ENCODE measurements around the gene DHRSX. TPM values are rescaled to one million over a fixed set of nuclear protein-coding genes. Genes with fewer than 3 reads are reported as not detected.
"Not testable (repeated sequence)": the region's sequence is repeated elsewhere in the genome, so short reads cannot be mapped to it uniquely, and the experiment has no call there.

The DHRSX gene
- total and polyA plus RNA-seq, 7 donors = 12.5 to 25.2 (median 16.1) TPM

DNA sequence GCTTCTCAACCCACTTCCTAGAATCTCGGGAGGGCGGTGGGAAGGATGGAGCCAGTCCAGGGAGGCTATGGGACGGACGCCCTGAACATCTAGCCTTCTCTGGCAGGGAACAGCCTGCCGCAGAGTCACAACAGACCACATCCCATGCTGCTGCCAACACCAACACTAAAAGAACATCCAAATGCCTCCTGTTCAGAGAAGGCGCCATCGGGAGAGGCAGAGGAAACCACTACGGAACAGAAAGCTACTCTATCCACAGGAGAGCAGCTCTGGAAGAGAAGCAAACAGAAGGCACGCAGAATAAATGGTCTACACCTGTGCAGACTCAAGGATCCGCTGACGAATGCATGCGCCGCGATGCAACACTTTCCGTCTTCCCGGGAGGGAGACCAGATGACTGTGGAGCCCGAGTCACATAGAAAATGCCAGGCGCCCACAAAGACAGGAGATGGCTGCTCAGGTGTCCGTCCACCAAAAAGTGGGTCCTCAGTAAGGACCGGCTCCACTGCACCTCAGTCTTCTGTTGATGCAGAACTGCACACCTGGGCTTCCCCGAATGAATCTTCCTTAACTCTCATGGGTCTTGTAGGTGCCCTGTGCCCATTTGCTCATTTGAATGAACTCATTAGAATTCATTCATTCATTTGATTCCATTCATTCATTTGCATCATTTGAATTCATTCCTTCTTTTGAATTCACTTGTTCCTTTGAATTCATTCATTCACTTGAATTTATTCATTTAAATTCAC, 217.5 kb downstream of the DHRSX start:
- no peak overlapping the region for H3K27ac ChIP-seq
- no peaks in the 10 kb centered on the region for H3K27me3 ChIP-seq
- no peaks in the 10 kb centered on the region for H3K9me3 ChIP-seq
- no peak for DNase-seq
- 95 to 96% methylated on average over 21 of the region's 21 CpGs for WGBS, 2 donors
- H3K36me3 ChIP-seq = no peaks in the 10 kb centered on the region
- TF ChIP-seq, protein P1, sequence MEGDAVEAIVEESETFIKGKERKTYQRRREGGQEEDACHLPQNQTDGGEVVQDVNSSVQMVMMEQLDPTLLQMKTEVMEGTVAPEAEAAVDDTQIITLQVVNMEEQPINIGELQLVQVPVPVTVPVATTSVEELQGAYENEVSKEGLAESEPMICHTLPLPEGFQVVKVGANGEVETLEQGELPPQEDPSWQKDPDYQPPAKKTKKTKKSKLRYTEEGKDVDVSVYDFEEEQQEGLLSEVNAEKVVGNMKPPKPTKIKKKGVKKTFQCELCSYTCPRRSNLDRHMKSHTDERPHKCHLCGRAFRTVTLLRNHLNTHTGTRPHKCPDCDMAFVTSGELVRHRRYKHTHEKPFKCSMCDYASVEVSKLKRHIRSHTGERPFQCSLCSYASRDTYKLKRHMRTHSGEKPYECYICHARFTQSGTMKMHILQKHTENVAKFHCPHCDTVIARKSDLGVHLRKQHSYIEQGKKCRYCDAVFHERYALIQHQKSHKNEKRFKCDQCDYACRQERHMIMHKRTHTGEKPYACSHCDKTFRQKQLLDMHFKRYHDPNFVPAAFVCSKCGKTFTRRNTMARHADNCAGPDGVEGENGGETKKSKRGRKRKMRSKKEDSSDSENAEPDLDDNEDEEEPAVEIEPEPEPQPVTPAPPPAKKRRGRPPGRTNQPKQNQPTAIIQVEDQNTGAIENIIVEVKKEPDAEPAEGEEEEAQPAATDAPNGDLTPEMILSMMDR (IDR thresholded peaks at IDR 0.05) = no peak
- no peak for TF ChIP-seq POLR2A (IDR thresholded peaks at IDR 0.05)
- TF ChIP-seq EP300 (IDR thresholded peaks at IDR 0.05) = no peak
- no peak for TF ChIP-seq POLR2AphosphoS5 (IDR thresholded peaks at IDR 0.05)
- intact Hi-C loops (cut with DNase I) = no loop called here
- no peaks in the 10 kb centered on the region for H3K4me1 ChIP-seq
- H3K4me3 ChIP-seq = no peak overlapping the region

GRCh38 chrX:2282490-2283090, 218.2 kb downstream of the DHRSX start:
- H3K27ac ChIP-seq = no peak overlapping the region
- no peak overlapping the region for H3K4me3 ChIP-seq
- intact Hi-C loops (cut with DNase I) = no loop called here
- whole genome bisulfite sequencing, 2 donors = 88 to 91% methylated on average over 4 of the region's 5 CpGs
- no peaks in the 10 kb centered on the region for H3K4me1 ChIP-seq
- H3K9me3 ChIP-seq = no peaks in the 10 kb centered on the region
- no peaks in the 10 kb centered on the region for H3K36me3 ChIP-seq
- no peak for TF ChIP-seq POLR2A (IDR thresholded peaks at IDR 0.05)
- no peak for TF ChIP-seq POLR2AphosphoS5 (IDR thresholded peaks at IDR 0.05)
- TF ChIP-seq, protein P1 (IDR thresholded peaks at IDR 0.05) = no peak
- TF ChIP-seq EP300 (IDR thresholded peaks at IDR 0.05) = no peak
- no peak for DNase-seq
- no peaks in the 10 kb centered on the region for H3K27me3 ChIP-seq

DNA sequence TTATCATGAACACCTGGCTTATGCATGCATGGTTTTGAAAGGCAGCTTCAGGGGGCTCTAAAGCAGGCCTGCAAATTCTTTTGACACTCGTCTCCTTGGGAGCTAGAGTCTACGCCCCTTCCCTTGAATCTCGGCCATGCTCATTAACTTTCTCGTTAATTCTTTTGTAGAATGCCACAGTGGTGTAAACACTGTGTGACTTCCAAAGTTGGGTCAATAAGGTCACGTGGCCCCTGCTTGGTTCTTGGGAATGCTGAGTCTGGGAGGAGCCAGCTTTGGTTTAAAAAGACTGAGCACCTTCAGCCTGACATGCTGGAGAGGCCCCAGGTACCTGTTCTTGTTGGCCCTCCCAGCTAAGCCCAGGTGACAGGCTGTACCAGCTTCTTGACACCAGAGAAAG, 228.4 kb downstream of the DHRSX start:
- H3K4me1 ChIP-seq = no peaks in the 10 kb centered on the region
- H3K27ac ChIP-seq = no peak overlapping the region
- no peaks in the 10 kb centered on the region for H3K27me3 ChIP-seq
- TF ChIP-seq POLR2AphosphoS5 (IDR thresholded peaks at IDR 0.05) (no peak), EP300 (IDR thresholded peaks at IDR 0.05) (no peak), POLR2A (IDR thresholded peaks at IDR 0.05) (no peak)
- TF ChIP-seq, protein P1 (IDR thresholded peaks at IDR 0.05) = no peak
- no peak for DNase-seq
- intact Hi-C loops (cut with DNase I) = no loop called here
- no peaks in the 10 kb centered on the region for H3K9me3 ChIP-seq
- 64 to 68% methylated on average over 5 of the region's 5 CpGs for WGBS, 2 donors
- peaks cover 0 to 4% (median 0%) of the 10 kb centered on the region in 4 donors for H3K36me3 ChIP-seq
- no peak overlapping the region for H3K4me3 ChIP-seq

GRCh38 chrX:2271595-2271994, 229.2 kb downstream of the DHRSX start:
- H3K36me3 ChIP-seq; intact Hi-C loops (cut with DNase I); H3K27me3 ChIP-seq; H3K4me1 ChIP-seq; DNase-seq; H3K9me3 ChIP-seq; H3K27ac ChIP-seq; H3K4me3 ChIP-seq: not testable (repeated sequence)
- WGBS, 2 donors = 95 to 97% methylated on average over 10 of the region's 10 CpGs

DNA sequence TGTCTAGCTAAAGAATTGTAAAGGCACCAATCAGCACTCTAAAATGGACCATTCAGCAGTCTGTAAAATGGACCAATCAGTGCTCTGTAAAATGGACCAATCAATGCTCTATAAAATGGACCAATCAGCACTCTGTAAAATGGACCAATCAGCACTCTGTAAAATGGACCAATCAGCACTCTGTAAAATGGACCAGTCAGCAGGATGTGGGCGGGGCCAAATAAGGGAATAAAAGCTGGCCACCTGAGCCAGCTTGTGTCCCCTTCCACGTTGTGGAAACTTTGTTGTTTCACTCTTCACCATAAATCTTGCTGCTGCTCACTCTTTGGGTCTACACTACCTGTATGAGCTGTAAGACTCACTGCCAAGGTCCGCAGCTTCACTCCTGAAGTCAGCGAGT, 230.0 kb downstream of the DHRSX start:
- H3K27ac ChIP-seq; H3K9me3 ChIP-seq; intact Hi-C loops (cut with DNase I); H3K4me1 ChIP-seq; H3K27me3 ChIP-seq; H3K4me3 ChIP-seq; DNase-seq: not testable (repeated sequence)
- peaks cover 0 to 17% (median 3%) of the 10 kb centered on the region in 4 donors for H3K36me3 ChIP-seq
- WGBS, 2 donors = 94% methylated on average over 4 of the region's 4 CpGs
